ENCODE results near the gene TEPSIN.

TEPSIN gene

GRCh38 chr17:81249223-81250040 lies 10.6 kb upstream of the TEPSIN start:
- no peak for DNase-seq

DNA sequence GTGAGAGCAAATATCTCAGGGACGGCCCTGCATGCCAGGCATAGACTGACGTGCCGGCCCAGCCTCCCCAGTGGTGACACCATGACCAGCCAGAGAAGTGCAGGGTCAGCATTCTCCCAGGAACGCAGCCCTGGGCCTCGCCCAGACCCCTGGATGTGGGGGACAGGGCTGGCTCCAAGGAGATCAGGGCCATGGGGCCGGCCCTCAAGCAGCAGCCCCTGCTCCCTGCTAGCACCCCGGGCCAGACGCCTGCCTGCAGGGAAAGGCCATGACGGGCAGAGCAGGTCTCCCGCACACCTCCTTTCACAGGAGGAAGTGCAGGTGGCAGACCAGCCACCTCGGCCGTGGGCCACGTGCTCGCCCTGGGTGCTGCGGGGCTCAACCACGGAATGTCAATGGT lies 9.8 kb upstream of the TEPSIN start:
- DNase-seq = no peak

- DNase-seq = no peak
Observed at GRCh38 chr17:81247339-81247990, 8.6 kb upstream of the TEPSIN start.

- no peak for DNase-seq
Observed at GRCh38 chr17:81246679-81247338, 8.0 kb upstream of the TEPSIN start.

DNA sequence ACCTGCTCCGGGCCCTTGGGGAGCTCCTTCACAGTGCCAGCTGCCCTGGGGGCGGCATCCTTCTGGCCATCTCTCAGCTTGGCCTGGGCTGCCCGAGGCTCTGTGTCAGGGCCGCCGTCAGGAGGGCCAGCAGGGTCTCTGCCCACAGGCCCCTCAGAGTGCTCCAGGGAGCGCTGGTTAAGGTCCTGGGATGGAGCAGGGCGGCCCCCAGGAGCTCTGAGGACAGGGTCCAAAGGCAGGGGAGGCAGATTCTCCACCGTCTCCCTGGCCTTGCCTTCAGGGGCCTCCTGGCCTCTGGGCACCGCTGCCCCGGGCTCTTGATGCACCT lies 7.5 kb upstream of the TEPSIN start:
- DNase-seq = no peak

DNA sequence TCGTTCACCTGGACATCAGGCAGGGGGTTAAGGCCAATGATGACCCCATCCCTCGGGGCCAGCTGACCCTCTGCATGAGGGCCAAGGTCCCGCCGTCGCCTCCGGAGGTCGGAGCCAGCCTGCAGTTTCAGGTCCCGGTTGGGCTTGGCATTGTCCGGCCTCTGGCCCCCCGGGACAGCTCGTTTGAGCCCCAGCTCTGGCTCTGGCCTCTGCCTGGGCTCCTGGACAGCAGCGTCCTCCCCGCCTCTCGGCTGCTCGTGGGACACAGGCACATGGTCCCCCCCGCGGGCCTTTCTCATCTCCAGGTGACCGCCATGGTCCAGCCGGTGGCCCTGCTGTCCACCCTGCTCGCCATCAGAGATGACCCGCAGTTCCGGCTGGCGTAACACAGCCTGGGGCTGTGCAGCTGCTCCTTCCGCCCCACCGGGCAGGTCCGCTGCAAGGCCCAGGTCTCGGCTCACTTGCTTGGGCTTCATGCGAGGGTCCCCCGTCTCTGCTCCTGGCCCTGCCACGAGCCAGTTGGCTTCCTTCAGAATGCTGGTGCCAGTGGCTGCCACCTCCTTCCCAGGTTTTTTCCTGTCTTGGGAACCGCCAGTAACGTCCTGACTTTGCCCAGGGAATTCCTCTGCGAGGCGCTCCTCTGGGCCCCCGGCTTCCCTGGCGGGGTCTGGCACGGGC lies 6.9 kb upstream of the TEPSIN start:
- no peak for DNase-seq

DNA sequence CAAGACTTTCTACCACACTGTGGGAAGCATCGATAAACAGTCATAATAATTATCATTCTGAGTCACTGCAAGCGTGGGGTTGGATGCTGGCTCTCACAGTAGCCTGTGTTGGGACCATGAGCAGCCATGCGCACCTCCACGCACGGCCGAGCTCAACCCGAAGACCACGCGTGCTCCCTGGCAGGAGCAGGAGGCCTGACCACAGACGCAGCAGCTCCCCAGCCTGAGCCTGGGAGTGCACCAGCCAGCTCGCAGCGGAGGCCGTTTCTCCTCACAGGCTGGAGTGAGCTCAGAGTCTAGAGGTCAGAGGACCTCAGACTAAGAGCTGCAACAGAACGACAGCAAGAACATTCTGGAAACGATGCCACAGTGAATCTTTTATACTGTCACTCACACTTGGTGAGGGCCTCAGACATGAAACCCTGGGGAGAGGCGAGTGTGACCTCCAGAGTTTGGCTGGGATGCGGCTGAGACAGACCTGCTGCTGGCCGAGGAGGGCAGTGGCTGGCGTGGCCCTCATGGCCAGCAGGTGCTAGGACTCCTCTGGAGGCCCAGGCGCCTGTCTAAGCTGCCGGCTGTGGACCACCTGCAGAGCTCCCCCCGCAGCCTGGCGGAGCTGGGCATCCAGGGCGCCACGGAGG lies 6.3 kb upstream of the TEPSIN start:
- no peak for DNase-seq

GRCh38 chr17:81244358-81245023 lies 5.6 kb upstream of the TEPSIN start:
- DNase-seq = no peak

DNA sequence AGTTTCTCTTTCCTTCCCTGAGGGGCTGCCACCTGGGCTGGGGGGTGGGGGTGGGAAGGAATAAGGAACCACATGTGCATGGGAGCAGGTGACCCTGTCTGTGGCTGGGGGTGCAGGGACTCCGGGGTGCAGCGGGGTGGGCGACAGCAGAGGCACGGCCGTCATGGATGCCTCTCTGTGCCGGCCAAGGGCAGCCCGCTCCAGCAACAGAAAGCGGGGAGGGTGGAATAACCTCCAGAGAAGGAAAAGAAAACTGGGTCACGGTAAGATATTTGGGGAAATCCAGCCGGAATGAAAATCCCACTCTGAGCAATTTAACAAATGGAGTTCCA lies 4.4 kb upstream of the TEPSIN start:
- no peak for DNase-seq

GRCh38 chr17:81242421-81243332 lies 3.8 kb upstream of the TEPSIN start:
- DNase-seq = no peak

DNA sequence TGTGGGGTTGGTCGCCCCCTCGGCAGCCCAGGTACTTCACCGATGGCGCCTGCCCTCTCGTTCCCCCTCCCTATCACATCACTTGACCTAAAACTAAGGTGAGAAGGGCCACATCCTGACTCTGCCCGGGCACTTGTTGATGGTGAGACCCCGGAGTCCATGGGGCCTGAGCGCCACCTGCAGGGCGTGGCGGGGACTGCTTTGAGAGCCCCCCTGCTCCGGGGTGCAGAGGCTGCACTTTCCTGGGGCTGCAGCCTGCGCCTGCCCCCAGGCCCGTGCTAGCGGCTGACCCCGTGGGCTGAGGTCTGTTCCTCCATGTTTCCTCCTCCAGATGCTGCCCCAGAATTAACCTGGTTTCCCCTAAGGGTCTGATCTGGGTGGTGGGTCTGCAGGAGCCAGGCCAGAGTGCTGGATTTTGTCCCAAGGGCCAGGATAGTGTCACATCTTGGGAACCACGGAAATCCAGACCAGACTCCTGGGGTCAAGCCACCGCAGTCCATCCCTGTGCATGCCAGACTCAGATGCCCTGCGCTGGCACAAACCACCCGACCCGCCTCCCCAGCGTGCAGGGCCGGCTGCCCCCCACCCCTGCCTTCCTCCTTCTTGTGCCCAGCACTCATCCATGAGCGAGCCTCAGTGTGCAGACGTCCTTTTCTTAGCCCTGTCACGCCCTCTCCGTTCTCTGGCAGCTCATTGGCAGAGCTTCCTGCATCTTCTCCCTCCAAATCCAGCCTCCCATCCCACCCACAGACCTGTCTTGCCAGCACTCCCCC lies 3.0 kb upstream of the TEPSIN start:
- DNase-seq = peak; percentile 68

DNA sequence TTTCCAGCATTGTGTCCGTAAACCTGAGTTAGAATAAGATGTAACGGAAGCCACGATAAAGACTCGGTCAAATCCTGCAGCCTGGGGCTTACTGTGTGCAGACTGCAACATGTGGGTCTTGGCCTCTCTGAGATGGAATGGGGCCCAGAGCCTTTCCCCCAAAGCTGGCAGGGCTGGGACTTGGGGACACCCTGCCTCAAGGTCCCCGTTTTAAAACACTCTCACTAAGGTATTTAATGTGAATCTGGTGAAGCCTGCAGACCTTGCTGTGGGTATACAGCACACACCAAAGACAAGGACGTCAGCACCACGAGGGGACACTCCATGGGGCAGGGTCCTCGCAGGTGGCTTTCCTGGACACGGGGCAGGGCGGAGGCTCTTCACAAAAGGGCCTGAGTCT lies 2.3 kb upstream of the TEPSIN start:
- DNase-seq = no peak

DNA sequence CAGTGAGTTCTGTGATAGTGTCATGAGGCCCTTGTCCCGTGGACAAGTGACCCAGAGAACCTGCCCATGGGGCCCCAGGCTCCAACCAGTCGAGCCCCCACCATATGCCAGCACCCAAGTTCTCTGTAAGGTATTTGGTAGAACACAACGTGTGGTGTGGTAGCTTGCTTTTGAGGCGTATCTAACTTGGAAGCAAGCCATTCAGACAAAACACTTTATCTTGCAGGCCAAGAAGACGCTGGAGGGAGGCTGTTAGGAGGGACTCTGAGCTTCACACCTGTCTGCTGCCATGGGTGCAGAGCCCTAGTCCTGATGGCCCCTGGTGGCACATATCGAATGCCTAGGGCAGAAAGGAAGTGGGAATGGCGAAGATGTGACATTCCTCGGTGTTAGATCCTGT lies 1.9 kb upstream of the TEPSIN start:
- no peak for DNase-seq

DNA sequence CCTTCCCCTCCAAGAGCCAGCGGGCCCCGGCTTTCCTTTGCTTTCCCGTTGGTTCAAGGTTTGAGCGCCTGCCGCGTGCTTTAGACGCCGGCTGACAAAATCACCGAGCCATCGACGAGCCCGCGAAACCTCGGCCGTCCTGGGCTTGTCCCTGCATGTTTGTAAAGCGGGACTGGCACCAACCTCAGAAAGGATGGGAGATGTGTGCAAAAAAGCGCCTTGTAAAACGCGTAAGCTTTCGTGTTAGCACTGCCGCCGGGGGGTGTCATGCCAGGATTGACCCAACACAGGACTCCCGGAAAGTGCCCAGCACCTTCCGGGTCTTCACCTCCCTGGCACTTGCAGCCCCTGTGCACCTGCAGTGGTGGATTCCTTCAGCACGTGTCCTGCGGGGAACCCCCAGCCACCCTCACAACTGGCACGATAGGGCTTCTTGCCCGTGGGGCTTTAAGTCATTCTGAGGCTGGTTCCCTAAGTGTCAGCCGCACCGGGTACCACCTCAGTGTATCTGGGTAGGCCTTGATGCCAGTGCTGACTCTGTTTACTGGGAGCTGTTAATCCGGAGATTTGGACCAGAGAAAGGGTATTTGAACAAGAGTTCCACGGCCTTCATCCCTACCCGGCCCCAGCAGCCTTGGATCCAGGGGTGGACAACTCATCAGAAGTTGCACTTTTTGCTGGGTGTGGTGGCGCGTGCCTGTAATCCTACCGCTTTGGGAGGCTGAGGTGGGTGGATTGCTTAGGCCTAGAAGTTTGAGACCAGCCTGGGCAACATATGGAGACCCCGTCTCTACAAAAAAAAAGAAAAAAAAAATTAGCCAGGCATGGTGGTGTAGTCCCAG lies 1.1 kb upstream of the TEPSIN start:
- peak; percentile 23 for DNase-seq

DNA sequence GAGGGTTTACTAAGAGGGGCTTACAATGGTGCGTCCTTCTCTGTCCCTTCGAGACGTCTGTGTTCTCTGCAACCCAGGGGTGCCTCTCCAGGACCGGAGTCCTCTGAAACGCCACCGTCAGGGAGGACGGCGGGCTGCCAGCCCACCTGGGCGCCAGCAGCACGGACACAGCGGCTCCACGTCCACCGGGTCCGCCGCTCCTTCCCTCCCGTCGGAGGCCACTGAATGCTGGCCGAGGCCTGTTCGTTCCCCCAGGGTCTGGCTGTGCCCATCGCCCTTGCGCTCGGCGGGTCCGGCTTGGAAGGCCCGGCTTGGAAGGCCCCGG lies 403 bp downstream of the TEPSIN start:
- DNase-seq = peak; percentile 14

DNA sequence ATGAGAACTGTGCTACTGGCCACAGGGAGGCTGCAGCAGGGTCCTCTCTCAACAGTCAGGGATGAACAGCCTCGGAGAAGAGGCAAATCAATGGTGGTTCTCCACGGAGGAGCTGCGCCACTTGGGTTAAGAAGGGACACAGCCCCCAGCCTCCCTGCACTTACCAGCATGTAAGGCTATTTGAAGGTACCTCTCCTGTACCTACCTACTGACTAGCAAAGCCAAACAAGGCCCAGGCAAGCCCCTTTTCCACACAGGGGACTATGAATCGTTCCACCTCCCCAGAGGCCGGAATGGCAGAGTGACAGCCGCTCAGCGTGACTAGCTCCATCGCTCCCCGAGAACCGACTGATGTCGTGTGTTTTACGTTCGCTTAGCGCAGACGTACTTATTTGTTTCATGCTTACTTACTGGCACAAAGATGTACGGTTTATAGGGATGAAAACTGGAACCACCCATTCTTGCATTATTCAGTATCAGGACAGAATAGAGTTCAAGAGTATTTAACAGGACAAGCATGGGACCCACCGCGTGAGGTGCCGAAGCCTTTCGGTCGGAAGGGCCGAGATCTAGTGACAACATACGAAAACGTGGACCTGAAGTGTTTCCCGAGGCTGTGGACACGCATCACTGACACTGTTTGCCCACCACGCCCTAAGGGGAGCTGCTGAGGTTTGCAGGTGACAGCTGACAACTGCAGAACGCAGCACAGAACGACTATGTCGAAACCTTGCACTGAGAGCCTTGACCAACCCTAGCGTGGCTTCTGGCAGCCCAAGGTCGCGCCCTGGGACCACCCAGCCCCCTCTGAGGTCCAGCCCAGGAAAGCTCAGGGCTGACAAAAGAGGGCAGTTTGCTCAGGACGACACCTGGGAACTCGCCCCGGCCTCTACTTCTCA lies 1.0 kb downstream of the TEPSIN start:
- no peak for DNase-seq

DNA sequence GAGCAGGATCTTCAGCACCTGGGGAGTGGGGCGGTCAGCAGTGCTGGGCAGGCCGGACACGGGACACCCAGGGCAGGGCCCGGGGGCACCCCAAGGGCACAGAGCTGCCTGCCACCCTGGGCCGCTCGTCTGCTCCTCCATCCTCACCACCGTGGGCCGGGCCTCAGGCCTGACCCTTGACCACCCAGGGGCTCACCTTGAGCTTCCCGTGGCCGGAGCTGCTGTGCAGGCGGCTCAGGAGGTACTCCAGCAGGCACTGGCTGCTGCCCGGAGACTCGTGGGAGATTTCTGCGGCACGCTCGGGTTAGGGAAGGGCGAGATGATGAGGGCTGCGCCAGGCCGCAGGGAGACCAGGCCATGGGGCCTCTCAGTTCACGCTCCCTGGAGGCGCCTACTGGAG lies 2.1 kb downstream of the TEPSIN start:
- no peak for DNase-seq

DNA sequence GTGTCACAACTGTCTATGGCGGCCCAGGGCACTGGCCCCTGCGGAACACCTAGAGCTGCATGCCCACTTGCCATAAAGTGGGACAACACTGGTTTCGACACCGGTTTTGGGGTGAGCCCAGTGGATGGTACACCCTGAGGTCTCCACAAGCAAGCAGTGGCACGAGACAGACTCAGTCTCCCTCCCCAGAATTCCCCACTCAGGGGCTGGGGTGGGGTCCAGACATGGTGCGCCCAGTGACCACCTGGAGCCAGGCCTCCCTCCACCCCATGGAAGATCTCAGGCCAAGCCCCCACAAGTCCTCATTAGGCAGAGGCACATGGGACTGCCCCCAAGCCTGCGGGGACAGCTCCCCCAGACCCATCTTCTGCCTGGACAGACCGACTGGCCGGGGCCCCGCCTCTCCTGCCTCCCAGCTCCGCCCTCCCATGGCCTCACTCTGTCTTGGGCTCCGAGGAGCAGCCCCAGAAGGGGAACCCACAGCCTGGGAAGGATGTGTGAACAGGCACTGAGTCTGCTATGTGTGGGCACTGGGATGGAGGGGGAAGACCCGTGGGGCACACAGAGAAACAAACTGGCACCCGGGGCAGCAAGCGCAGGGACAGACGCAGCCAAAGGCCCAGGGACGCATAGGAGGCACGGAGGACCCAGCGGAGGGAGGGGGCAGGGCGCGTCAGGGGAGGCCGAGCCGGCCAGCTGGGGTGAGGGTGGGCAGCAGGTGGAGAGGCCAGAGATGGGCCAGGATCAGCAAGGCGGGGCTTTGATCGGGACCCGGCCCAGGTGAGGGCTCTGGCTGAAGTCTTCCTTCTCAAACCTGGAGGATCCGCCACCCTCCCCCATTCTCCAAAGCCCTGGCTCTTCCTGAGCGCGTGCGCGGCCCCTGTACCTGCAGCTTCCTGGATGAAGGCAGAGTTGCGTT lies 2.8 kb downstream of the TEPSIN start:
- no peak for DNase-seq

Measured in CD4-positive, alpha-beta T cell treated with Interleukin-6 for 4 hours (primary cell).